HepG2 (cell line): Measurements from ENCODE around the gene CIAPIN1. TPM values are rescaled to one million over a fixed set of nuclear protein-coding genes. Genes with fewer than 3 reads are reported as not detected.

Experiments
- FIP1L1 ChIP-seq: fragments of 200-400 bp; formaldehyde crosslinking; IDR thresholded peaks from 2 replicates; pipeline ENCODE4 v1.6.1; 2018; ENCODE audit warnings: low read depth, mild to moderate bottlenecking, low read length, moderate library complexity, borderline replicate concordance; ENCODE audit not compliant: insufficient read depth
- GPN1 ChIP-seq: sonication (generic); formaldehyde crosslinking; IDR thresholded peaks from 2 replicates; pipeline ENCODE4 v1.5.1; 2020; ENCODE audit warnings: missing genetic modification reagents, borderline replicate concordance
- KDM5B ChIP-seq: sonication (generic); formaldehyde crosslinking; IDR thresholded peaks from 2 replicates; pipeline ENCODE4 v1.4.0; 2020; ENCODE audit warnings: missing genetic modification reagents, mild to moderate bottlenecking, borderline replicate concordance
- MAX ChIP-seq: IDR thresholded peaks from 2 replicates; pipeline ENCODE4 v1.6.1; 2012; ENCODE audit warnings: inconsistent platforms
- RAD21 ChIP-seq: fragments of 450-650 bp; formaldehyde crosslinking; IDR thresholded peaks from 2 replicates; pipeline ENCODE4 v1.5.0; 2020; ENCODE audit warnings: mild to moderate bottlenecking
- REPIN1 ChIP-seq: sonication (generic); formaldehyde crosslinking; IDR thresholded peaks from 2 replicates; pipeline ENCODE4 v1.8.0; 2022; ENCODE audit warnings: missing genetic modification reagents, low read depth, mild to moderate bottlenecking, borderline replicate concordance
- TARDBP ChIP-seq: sonication (generic); formaldehyde crosslinking; IDR thresholded peaks from 2 replicates; pipeline ENCODE4 v1.8.0; 2022; ENCODE audit warnings: mild to moderate bottlenecking, missing genetic modification reagents
- ZNF253 ChIP-seq: sonication (generic); formaldehyde crosslinking; IDR thresholded peaks from 2 replicates; pipeline ENCODE4 v1.8.0; 2022; ENCODE audit warnings: mild to moderate bottlenecking, missing genetic modification reagents, borderline replicate concordance
- ZNF33B ChIP-seq: sonication (generic); formaldehyde crosslinking; IDR thresholded peaks from 2 replicates; pipeline ENCODE4 v1.5.1; 2020; ENCODE audit warnings: mild to moderate bottlenecking, missing genetic modification reagents
- ZNF510 ChIP-seq: sonication (generic); formaldehyde crosslinking; IDR thresholded peaks from 2 replicates; pipeline ENCODE4 v1.4.0; 2020; ENCODE audit warnings: low read depth, mild to moderate bottlenecking, missing genetic modification reagents
- polyA plus RNA-seq, 8 experiments: library from polyadenylated mRNA; depleted of rRNA in 3 of 8; stranded (reverse) in 7 of 8; unstranded in 1 of 8; fragments of >200 nt; fragmentation: Illumina TruSeq in 4 of 8; extraction: Trizol in 4 of 8; gene quantifications; 2 replicates each; pipeline versions ENCODE4 v1.2.1 to v1.2.3, GENCODE V29; 2011 to 2016; ENCODE audit warnings: low read depth in 4 of 8, missing spikeins in 1 of 8, mixed read lengths in 1 of 8; ENCODE audit not compliant: insufficient read depth in 1 of 8
- total RNA-seq, 5 experiments: library from RNA; depleted of rRNA; stranded (reverse); fragments of >200 nt; fragmentation: Illumina TruSeq; extraction: Trizol; gene quantifications; 2 replicates each; pipeline ENCODE4 v1.2.3, GENCODE V29; 2016; ENCODE audit warnings: low read depth in 1 of 5
- TF ChIP-seq, protein P1 (sequence below): sonication (generic); formaldehyde crosslinking; IDR thresholded peaks from 2 replicates; pipeline ENCODE4 v1.4.0; 2020; ENCODE audit warnings: mild to moderate bottlenecking, missing genetic modification reagents
- TF ChIP-seq, protein P2 (sequence below): sonication (generic); formaldehyde crosslinking; IDR thresholded peaks from 2 replicates; pipeline ENCODE4 v1.4.0; 2020; ENCODE audit warnings: missing genetic modification reagents
- TF ChIP-seq, protein P3 (sequence below): IDR thresholded peaks from 2 replicates; pipeline ENCODE4 v1.6.1; 2016
- TF ChIP-seq, protein P4 (sequence below): sonication (generic); formaldehyde crosslinking; IDR thresholded peaks from 2 replicates; pipeline ENCODE4 v1.5.1; 2020; ENCODE audit warnings: missing genetic modification reagents, mild to moderate bottlenecking, borderline replicate concordance

CIAPIN1 gene
- total and polyA plus RNA-seq, 2 of the 13 experiments (the other 11 are each of a cell fraction or from before 2014, with no cell fraction given) = 69.3 to 89.7 TPM

- TF ChIP-seq, protein P1, sequence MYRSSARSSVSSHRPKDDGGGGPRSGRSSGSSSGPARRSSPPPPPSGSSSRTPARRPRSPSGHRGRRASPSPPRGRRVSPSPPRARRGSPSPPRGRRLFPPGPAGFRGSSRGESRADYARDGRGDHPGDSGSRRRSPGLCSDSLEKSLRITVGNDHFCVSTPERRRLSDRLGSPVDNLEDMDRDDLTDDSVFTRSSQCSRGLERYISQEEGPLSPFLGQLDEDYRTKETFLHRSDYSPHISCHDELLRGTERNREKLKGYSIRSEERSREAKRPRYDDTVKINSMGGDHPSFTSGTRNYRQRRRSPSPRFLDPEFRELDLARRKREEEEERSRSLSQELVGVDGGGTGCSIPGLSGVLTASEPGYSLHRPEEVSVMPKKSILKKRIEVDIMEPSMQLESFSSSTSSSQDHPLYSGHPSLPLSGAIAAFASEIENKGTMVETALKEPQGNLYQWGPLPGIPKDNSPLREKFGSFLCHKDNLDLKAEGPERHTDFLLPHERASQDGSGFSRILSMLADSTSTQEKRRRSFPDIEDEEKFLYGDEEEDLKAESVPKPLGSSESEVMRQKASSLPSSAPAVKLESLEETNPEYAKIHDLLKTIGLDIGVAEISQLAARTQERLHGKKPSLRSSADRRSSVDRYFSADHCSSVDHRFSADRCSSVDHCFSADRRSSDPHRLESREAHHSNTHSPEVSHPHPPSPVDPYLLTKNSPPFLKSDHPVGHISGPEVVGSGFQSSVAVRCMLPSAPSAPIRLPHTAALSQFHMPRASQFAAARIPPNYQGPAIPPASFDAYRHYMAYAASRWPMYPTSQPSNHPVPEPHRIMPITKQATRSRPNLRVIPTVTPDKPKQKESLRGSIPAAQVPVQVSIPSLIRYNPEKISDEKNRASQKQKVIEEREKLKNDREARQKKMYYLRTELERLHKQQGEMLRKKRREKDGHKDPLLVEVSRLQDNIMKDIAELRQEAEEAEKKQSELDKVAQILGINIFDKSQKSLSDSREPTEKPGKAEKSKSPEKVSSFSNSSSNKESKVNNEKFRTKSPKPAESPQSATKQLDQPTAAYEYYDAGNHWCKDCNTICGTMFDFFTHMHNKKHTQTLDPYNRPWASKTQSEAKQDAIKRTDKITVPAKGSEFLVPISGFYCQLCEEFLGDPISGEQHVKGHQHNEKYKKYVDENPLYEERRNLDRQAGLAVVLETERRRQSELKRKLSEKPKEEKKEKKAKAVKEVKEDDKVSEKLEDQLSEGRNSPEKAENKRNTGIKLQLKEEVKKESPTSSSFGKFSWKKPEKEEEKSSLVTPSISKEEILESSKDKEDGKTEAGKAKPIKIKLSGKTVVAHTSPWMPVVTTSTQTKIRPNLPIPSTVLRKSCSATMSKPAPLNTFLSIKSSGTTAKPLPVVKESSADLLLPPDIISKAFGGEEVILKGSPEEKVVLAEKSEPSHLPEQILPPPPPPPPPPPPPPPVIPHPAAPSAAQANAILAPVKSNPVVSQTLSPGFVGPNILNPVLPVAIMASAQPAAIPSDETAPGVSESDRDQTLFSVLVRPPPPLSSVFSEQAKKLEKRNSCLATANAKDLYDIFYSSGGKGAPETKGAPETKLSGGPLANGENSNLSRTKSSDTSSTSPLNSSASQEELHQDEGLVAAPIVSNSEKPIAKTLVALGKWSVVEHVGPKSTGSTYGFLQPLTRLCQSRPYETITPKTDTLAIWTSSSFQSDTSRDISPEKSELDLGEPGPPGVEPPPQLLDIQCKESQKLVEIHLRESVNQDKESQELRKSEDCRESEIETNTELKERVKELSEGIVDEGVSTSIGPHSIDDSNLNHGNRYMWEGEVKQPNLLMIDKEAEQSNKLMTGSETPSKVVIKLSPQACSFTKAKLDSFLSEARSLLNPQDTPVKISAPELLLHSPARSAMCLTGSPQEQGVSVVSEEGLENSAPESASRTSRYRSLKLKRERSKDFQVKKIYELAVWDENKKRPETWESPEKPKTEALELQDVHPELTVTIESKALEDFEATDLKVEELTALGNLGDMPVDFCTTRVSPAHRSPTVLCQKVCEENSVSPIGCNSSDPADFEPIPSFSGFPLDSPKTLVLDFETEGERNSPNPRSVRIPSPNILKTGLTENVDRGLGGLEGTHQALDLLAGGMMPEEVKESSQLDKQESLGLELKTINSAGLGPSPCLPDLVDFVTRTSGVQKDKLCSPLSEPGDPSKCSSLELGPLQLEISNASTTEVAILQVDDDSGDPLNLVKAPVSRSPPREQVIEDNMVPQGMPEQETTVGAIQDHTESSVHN (CRISPR knock-in tag) = no peak
- TF ChIP-seq, protein P2, sequence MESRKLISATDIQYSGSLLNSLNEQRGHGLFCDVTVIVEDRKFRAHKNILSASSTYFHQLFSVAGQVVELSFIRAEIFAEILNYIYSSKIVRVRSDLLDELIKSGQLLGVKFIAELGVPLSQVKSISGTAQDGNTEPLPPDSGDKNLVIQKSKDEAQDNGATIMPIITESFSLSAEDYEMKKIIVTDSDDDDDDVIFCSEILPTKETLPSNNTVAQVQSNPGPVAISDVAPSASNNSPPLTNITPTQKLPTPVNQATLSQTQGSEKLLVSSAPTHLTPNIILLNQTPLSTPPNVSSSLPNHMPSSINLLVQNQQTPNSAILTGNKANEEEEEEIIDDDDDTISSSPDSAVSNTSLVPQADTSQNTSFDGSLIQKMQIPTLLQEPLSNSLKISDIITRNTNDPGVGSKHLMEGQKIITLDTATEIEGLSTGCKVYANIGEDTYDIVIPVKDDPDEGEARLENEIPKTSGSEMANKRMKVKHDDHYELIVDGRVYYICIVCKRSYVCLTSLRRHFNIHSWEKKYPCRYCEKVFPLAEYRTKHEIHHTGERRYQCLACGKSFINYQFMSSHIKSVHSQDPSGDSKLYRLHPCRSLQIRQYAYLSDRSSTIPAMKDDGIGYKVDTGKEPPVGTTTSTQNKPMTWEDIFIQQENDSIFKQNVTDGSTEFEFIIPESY (CRISPR knock-in tag) = no peak; the same call in 1 of the 2 replicates
- TF ChIP-seq REPIN1 (0 out of 2 replicates have a peak, but pooled peaks have one; percentile 32), GPN1 (CRISPR knock-in tag) (no peak), ZNF510 (no peak), ZNF33B (CRISPR knock-in tag) (no peak; the same call in 1 of the 2 replicates), RAD21 (CRISPR knock-in tag) (peak; percentile 94), ZNF253 (CRISPR knock-in tag) (no peak), MAX (no peak), KDM5B (no peak), FIP1L1 (no peak), TARDBP (CRISPR knock-in tag) (peak; percentile 50; the same call in 1 of the 2 replicates)
- TF ChIP-seq, protein P3, sequence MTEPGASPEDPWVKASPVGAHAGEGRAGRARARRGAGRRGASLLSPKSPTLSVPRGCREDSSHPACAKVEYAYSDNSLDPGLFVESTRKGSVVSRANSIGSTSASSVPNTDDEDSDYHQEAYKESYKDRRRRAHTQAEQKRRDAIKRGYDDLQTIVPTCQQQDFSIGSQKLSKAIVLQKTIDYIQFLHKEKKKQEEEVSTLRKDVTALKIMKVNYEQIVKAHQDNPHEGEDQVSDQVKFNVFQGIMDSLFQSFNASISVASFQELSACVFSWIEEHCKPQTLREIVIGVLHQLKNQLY (CRISPR knock-in tag) = no peak
- TF ChIP-seq, protein P4, sequence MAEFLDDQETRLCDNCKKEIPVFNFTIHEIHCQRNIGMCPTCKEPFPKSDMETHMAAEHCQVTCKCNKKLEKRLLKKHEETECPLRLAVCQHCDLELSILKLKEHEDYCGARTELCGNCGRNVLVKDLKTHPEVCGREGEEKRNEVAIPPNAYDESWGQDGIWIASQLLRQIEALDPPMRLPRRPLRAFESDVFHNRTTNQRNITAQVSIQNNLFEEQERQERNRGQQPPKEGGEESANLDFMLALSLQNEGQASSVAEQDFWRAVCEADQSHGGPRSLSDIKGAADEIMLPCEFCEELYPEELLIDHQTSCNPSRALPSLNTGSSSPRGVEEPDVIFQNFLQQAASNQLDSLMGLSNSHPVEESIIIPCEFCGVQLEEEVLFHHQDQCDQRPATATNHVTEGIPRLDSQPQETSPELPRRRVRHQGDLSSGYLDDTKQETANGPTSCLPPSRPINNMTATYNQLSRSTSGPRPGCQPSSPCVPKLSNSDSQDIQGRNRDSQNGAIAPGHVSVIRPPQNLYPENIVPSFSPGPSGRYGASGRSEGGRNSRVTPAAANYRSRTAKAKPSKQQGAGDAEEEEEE (CRISPR knock-in tag) = no peak
Observed at GRCh38 chr16:57475711-57476339, 28.6 kb upstream of the CIAPIN1 start (continued).
